DMS153 treated with DMSO at 0.1 percent for 48 hours (cell line): Measurements from ENCODE around the gene DNAH1.
A peak's percentile ranks its signal among the peaks of the same experiment; 100 is the strongest.
"Not testable (repeated sequence)": the region's sequence is repeated elsewhere in the genome, so short reads cannot be mapped to it uniquely, and the experiment has no call there.

Experiments used
- DNase-seq: peaks from one replicate; lab custom pipeline; 2025; ENCODE audit not compliant: unreplicated experiment; lab: John Stamatoyannopoulos, UW

Gene DNAH1

GRCh38 chr3:52315977-52316764 is at the start of gene DNAH1:
Gene DNAH1 (plus strand): TSS chr3:52316319. CDS start chr3:52322443, 6,124 bp downstream.
- DNase-seq, result no peak

GRCh38 chr3:52268036-52268435 is 48.1 kb upstream of the DNAH1 start:
- no peak for DNase-seq

GRCh38 chr3:52269776-52270175 is 46.3 kb upstream of the DNAH1 start:
- DNase-seq, result no peak

- DNase-seq, result no peak
Measured at GRCh38 chr3:52270252-52270754, 45.8 kb upstream of the DNAH1 start.

- DNase-seq, result not testable (repeated sequence)
Measured at GRCh38 chr3:52272172-52272571, 43.9 kb upstream of the DNAH1 start.

- no peak for DNase-seq
Measured at GRCh38 chr3:52272831-52273230, 43.3 kb upstream of the DNAH1 start.

- DNase-seq, result not testable (repeated sequence)
Measured at GRCh38 chr3:52274781-52275180, 41.3 kb upstream of the DNAH1 start.

- no peak for DNase-seq
Measured at GRCh38 chr3:52277071-52277964, 38.8 kb upstream of the DNAH1 start.

- DNase-seq, result no peak
Measured at GRCh38 chr3:52277972-52278509, 38.1 kb upstream of the DNAH1 start.

GRCh38 chr3:52278510-52279069 is 37.5 kb upstream of the DNAH1 start, which contains the start of gene WDR82:
Gene WDR82 (minus strand): TSS chr3:52278649. CDS start chr3:52278361, 288 bp downstream.
- DNase-seq, result peak; percentile 36

GRCh38 chr3:52279596-52279995 is 36.5 kb upstream of the DNAH1 start:
- DNase-seq, result no peak

GRCh38 chr3:52280050-52280461 is 36.1 kb upstream of the DNAH1 start:
- DNase-seq, result no peak

- DNase-seq, result no peak
Measured at GRCh38 chr3:52281981-52282801, 33.9 kb upstream of the DNAH1 start.

- no peak for DNase-seq
Measured at GRCh38 chr3:52283306-52283705, 32.8 kb upstream of the DNAH1 start.

GRCh38 chr3:52284051-52284450 is 32.1 kb upstream of the DNAH1 start:
- DNase-seq, result not testable (repeated sequence)

- DNase-seq, result no peak
Measured at GRCh38 chr3:52286777-52287110, 29.4 kb upstream of the DNAH1 start.

- no peak for DNase-seq
Measured at GRCh38 chr3:52288674-52289073, 27.4 kb upstream of the DNAH1 start.

- no peak for DNase-seq
Measured at GRCh38 chr3:52289338-52289746, 26.8 kb upstream of the DNAH1 start.

GRCh38 chr3:52289747-52290595 is 26.1 kb upstream of the DNAH1 start:
- no peak for DNase-seq
